ENCODE results near the gene PRDM16. TPM values are rescaled to one million over a fixed set of nuclear protein-coding genes. Genes with fewer than 3 reads are reported as not detected.
A peak's percentile ranks its signal among the peaks of the same experiment; 100 is the strongest.

The PRDM16 gene
- total and polyA plus RNA-seq, 2 of the 13 experiments (the other 11 are each of a cell fraction or from before 2014, with no cell fraction given) = 0.15 to 0.81 TPM

- TF ChIP-seq ZNF710 (CRISPR knock-in tag; IDR thresholded peaks at IDR 0.05; ENCODE audit: borderline replicate concordance) (peak; percentile 56; the same call in 1 of the 2 replicates), HOXA3 (CRISPR knock-in tag; IDR thresholded peaks at IDR 0.05) (peak; percentile 80), NR2F6 (IDR thresholded peaks at IDR 0.05) (peak; percentile 53; the same call in 1 of the 2 replicates), NR2F6 (CRISPR knock-in tag; IDR thresholded peaks at IDR 0.05) (peak; percentile 61; the same call in 1 of the 2 replicates), ZNF12 (CRISPR knock-in tag; IDR thresholded peaks at IDR 0.05) (no peak), ZNF263 (CRISPR knock-in tag; IDR thresholded peaks at IDR 0.05) (peak; percentile 80), SMAD9 (CRISPR knock-in tag; IDR thresholded peaks at IDR 0.05) (no peak), MLX (CRISPR knock-in tag; IDR thresholded peaks at IDR 0.05) (no peak), ZNF260 (CRISPR knock-in tag; IDR thresholded peaks at IDR 0.05; ENCODE audit: borderline replicate concordance, low read depth) (no peak), IKZF5 (CRISPR knock-in tag; IDR thresholded peaks at IDR 0.05) (peak; percentile 77; the same call in 1 of the 2 replicates), ZMAT5 (CRISPR knock-in tag; IDR thresholded peaks at IDR 0.05; ENCODE audit: borderline replicate concordance, low read depth) (no peak), ZC3H4 (CRISPR knock-in tag; IDR thresholded peaks at IDR 0.05; ENCODE audit: borderline replicate concordance) (no peak), RERE (CRISPR knock-in tag; IDR thresholded peaks at IDR 0.05; ENCODE audit: low read depth) (no peak), TERF1 (CRISPR knock-in tag; IDR thresholded peaks at IDR 0.05) (no peak), ZNF382 (CRISPR knock-in tag; IDR thresholded peaks at IDR 0.05; ENCODE audit: borderline replicate concordance) (no peak), ZBTB20 (CRISPR knock-in tag; IDR thresholded peaks at IDR 0.05; ENCODE audit: borderline replicate concordance, low read depth) (no peak; the same call in 1 of the 2 replicates), MTF1 (CRISPR knock-in tag; IDR thresholded peaks at IDR 0.05) (no peak), MYC (CRISPR knock-in tag; IDR thresholded peaks at IDR 0.05; ENCODE audit: borderline replicate concordance) (peak; percentile 86)
Measured at GRCh38 chr1:3326516-3327388, 257.7 kb downstream of the PRDM16 start (continued).
